ENCODE results near the gene MBD5. TPM values are rescaled to one million over a fixed set of nuclear protein-coding genes. Genes with fewer than 3 reads are reported as not detected.
A peak's percentile ranks its signal among the peaks of the same experiment; 100 is the strongest.

MBD5 gene
- total RNA-seq, 1 donor from 2014 or later = 8.3 TPM

DNA sequence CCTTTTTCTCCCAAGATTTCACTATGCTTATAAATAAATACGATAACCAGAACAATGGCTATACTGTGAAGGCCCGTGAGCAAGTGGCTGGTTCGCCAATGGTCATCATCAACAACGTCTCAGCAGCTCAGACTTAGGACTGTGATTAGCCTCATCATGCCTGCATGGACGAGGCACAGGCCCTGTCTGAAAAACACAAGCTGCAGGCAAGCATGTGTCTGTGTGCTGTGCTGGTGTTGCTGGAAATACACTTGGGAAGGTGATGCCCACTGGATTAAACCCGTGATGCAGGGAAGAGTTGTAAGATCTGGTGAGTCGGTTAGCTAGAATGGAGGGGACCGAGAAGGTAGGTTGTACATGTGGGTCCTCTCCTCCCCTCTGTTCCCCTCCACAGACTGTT, 512.1 kb downstream of the MBD5 start:
- intact Hi-C loops (cut with DNase I) = no loop called here
- no peak for DNase-seq (ENCODE audit: low spot score in 2 of 2)
- no peak overlapping the region for H3K4me3 ChIP-seq
- no peaks in the 10 kb centered on the region for H3K27me3 ChIP-seq
- no peak overlapping the region for H3K27ac ChIP-seq
- H3K9me3 ChIP-seq = no peaks in the 10 kb centered on the region
- H3K4me1 ChIP-seq = no peaks in the 10 kb centered on the region
- TF ChIP-seq, protein P1, sequence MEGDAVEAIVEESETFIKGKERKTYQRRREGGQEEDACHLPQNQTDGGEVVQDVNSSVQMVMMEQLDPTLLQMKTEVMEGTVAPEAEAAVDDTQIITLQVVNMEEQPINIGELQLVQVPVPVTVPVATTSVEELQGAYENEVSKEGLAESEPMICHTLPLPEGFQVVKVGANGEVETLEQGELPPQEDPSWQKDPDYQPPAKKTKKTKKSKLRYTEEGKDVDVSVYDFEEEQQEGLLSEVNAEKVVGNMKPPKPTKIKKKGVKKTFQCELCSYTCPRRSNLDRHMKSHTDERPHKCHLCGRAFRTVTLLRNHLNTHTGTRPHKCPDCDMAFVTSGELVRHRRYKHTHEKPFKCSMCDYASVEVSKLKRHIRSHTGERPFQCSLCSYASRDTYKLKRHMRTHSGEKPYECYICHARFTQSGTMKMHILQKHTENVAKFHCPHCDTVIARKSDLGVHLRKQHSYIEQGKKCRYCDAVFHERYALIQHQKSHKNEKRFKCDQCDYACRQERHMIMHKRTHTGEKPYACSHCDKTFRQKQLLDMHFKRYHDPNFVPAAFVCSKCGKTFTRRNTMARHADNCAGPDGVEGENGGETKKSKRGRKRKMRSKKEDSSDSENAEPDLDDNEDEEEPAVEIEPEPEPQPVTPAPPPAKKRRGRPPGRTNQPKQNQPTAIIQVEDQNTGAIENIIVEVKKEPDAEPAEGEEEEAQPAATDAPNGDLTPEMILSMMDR (IDR thresholded peaks at IDR 0.05) = no peak
- H3K36me3 ChIP-seq = no peaks in the 10 kb centered on the region

- TF ChIP-seq, protein P1 (IDR thresholded peaks at IDR 0.05) = no peak
- Histone ChIP-seq H3K27me3 (no peaks in the 10 kb centered on the region), H3K4me1 (no peaks in the 10 kb centered on the region), H3K4me3 (no peak overlapping the region), H3K27ac (no peak overlapping the region), H3K36me3 (no peaks in the 10 kb centered on the region), H3K9me3 (no peaks in the 10 kb centered on the region)
- intact Hi-C loops (cut with DNase I) = no loop called here
- no peak for DNase-seq (ENCODE audit: low spot score in 2 of 2)
Observed at GRCh38 chr2:148533685-148534084, 512.8 kb downstream of the MBD5 start.

- DNase-seq (ENCODE audit: low spot score in 2 of 2) = no peak
- no peak overlapping the region for H3K27ac ChIP-seq
- TF ChIP-seq, protein P1 (IDR thresholded peaks at IDR 0.05) = no peak
- intact Hi-C loops (cut with DNase I) = no loop called here
- no peaks in the 10 kb centered on the region for H3K27me3 ChIP-seq
- no peaks in the 10 kb centered on the region for H3K36me3 ChIP-seq
- H3K4me3 ChIP-seq = no peak overlapping the region
- H3K4me1 ChIP-seq = no peaks in the 10 kb centered on the region
- H3K9me3 ChIP-seq = no peaks in the 10 kb centered on the region
Observed at GRCh38 chr2:148534416-148535204, 513.7 kb downstream of the MBD5 start.

DNA sequence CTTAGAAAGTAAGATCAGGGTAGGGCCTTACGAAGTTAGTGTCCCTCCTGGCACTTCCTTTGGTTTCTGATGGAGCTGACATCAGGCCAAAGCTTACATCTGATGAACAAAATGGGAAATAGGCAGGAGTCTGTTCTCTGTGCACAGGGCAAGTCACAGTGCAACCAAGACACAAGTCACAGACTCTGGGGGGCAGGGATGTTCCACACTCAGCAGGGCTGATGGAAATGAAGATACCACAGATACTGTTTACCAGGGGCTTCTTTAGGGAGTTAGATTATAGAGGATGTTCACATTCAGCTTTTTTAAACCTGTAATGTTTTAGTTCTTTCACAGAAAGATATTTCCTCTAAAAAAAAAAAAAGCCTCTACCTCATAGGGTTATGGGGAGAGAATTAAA, 517.5 kb downstream of the MBD5 start:
- no peak overlapping the region for H3K4me3 ChIP-seq
- TF ChIP-seq, protein P1 (IDR thresholded peaks at IDR 0.05) = no peak
- H3K27ac ChIP-seq = no peak overlapping the region
- no peaks in the 10 kb centered on the region for H3K9me3 ChIP-seq
- DNase-seq (ENCODE audit: low spot score in 2 of 2) = no peak
- H3K27me3 ChIP-seq = no peaks in the 10 kb centered on the region
- intact Hi-C loops (cut with DNase I) = no loop called here
- no peaks in the 10 kb centered on the region for H3K4me1 ChIP-seq
- H3K36me3 ChIP-seq = no peaks in the 10 kb centered on the region

DNA sequence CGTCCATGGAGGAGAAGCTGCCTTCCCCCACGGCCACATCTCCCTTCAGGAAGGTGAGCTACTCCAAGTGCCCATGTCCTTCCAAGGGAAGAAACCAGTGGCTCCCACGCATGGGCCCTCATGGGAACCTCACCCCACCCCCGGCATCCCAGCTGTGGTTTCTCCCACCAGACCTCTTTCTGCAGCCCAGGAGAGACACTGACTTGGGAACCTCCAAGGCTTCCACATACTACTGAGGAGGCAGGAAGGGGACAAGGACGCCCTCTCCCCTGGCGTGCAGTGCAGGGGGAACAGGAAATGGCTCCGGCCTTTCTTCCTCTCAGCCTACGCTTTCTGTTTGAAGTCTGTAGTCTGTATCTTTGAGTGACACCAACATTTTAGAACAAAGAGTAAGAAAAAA, 519.1 kb downstream of the MBD5 start:
- no peaks in the 10 kb centered on the region for H3K27me3 ChIP-seq
- intact Hi-C loops (cut with DNase I) = no loop called here
- H3K27ac ChIP-seq = no peak overlapping the region
- peak in 1 of 2 donors; percentile 44 for DNase-seq (ENCODE audit: low spot score in 2 of 2)
- no peaks in the 10 kb centered on the region for H3K4me1 ChIP-seq
- no peaks in the 10 kb centered on the region for H3K36me3 ChIP-seq
- no peaks in the 10 kb centered on the region for H3K9me3 ChIP-seq
- H3K4me3 ChIP-seq = no peak overlapping the region
- TF ChIP-seq, protein P1 (IDR thresholded peaks at IDR 0.05) = no peak

Measured in ascending aorta (tissue), 2 donors.